Superior temporal gyrus (tissue), 1 donor: ENCODE results near the gene CLTCL1.
"Not testable (repeated sequence)": the region's sequence is repeated elsewhere in the genome, so short reads cannot be mapped to it uniquely, and the experiment has no call there.

Experiments used
- DNase-seq: peaks from one replicate; pipeline ENCODE4 v3.0.0-alpha.2; 2016; ENCODE audit errors: extremely low spot score

CLTCL1 gene

GRCh38 chr22:19218541-19219233 lies 72.8 kb downstream of the CLTCL1 start:
- no peak for DNase-seq

GRCh38 chr22:19216579-19216978 lies 74.9 kb downstream of the CLTCL1 start:
- no peak for DNase-seq

- no peak for DNase-seq
Measured at GRCh38 chr22:19215360-19215759, 76.2 kb downstream of the CLTCL1 start.

- no peak for DNase-seq
Measured at GRCh38 chr22:19214078-19214473, 77.4 kb downstream of the CLTCL1 start.

- DNase-seq = peak; percentile 85
Measured at GRCh38 chr22:19213442-19214077, 78.0 kb downstream of the CLTCL1 start.

GRCh38 chr22:19213001-19213400 lies 78.5 kb downstream of the CLTCL1 start:
- DNase-seq = no peak

GRCh38 chr22:19212302-19212870 lies 79.1 kb downstream of the CLTCL1 start:
- DNase-seq = no peak

- DNase-seq = no peak
Measured at GRCh38 chr22:19210188-19210587, 81.3 kb downstream of the CLTCL1 start.

GRCh38 chr22:19208287-19208847 lies 83.2 kb downstream of the CLTCL1 start:
- DNase-seq = no peak

GRCh38 chr22:19207884-19208283 lies 83.6 kb downstream of the CLTCL1 start:
- DNase-seq = no peak

- peak; percentile 50 for DNase-seq
Measured at GRCh38 chr22:19207401-19207808, 84.1 kb downstream of the CLTCL1 start.

GRCh38 chr22:19206287-19206686 lies 85.2 kb downstream of the CLTCL1 start:
- no peak for DNase-seq

- DNase-seq = no peak
Measured at GRCh38 chr22:19204640-19205039, 86.9 kb downstream of the CLTCL1 start.

- DNase-seq = no peak
Measured at GRCh38 chr22:19203834-19204233, 87.7 kb downstream of the CLTCL1 start.

- DNase-seq = not testable (repeated sequence)
Measured at GRCh38 chr22:19202799-19203186, 88.7 kb downstream of the CLTCL1 start.

GRCh38 chr22:19201869-19202798 lies 89.4 kb downstream of the CLTCL1 start:
- DNase-seq = no peak

GRCh38 chr22:19201130-19201868 lies 90.2 kb downstream of the CLTCL1 start:
- DNase-seq = no peak

GRCh38 chr22:19199479-19199878 lies 92.0 kb downstream of the CLTCL1 start:
- DNase-seq = no peak

- no peak for DNase-seq
Measured at GRCh38 chr22:19197997-19198865, 93.3 kb downstream of the CLTCL1 start.
